PC-3 (cell line): ENCODE results near the gene ADGRD1. TPM values are rescaled to one million over a fixed set of nuclear protein-coding genes. Genes with fewer than 3 reads are reported as not detected.
"Not testable (repeated sequence)": the region's sequence is repeated elsewhere in the genome, so short reads cannot be mapped to it uniquely, and the experiment has no call there.

Source experiments
- ATAC-seq: fragments of 200-7000 bp; cut with Tn5 transposase; 2 replicates; pipeline ENCODE4 v1.9.1; 2020; ENCODE audit warnings: mild to moderate bottlenecking, moderate library complexity
- BruUV-seq: library from RNA; stranded (reverse); fragments of 400-500 nt; replicated peaks from 2 replicates; lab custom pipeline; 2021; lab: Mats Ljungman, UMichigan
- CTCF ChIA-PET: fragments of 300-600 bp; sonication (Branson Sonifier 250); formaldehyde crosslinking; loops from one replicate; lab custom pipeline; 2022; ENCODE audit warnings: antibody characterized with exemption; lab: Charles Lee
- POLR2A ChIA-PET: fragments of 300-600 bp; sonication (Branson Sonifier 250); formaldehyde crosslinking; loops from one replicate; lab custom pipeline; 2022; ENCODE audit warnings: antibody characterized with exemption; ENCODE audit not compliant: unreplicated experiment; lab: Charles Lee
- DNase-seq: peaks from one replicate; pipeline ENCODE4 v3.0.0-alpha.2; 2015
- H2AFZ ChIP-seq: fragments of 300-600 bp; sonication (generic); 2 replicates; pipeline ENCODE4 v1.6.0; 2016; ENCODE audit warnings: antibody characterized with exemption, low read length
- H3F3A ChIP-seq: fragments of 300-600 bp; sonication (generic); one replicate; pipeline ENCODE4 v1.6.0; 2017; ENCODE audit warnings: antibody characterized with exemption, low read length, control low read depth, mild to moderate bottlenecking; ENCODE audit not compliant: unreplicated experiment
- H3K27ac ChIP-seq: fragments of 300-600 bp; sonication (generic); 2 replicates; pipeline ENCODE4 v1.5.1; 2016; ENCODE audit warnings: mild to moderate bottlenecking, low read length
- H3K27me3 ChIP-seq: fragments of 300-600 bp; sonication (generic); 2 replicates; pipeline ENCODE4 v1.6.1; 2016; ENCODE audit warnings: low read length, mixed read lengths
- H3K36me3 ChIP-seq: fragments of 300-600 bp; sonication (generic); 2 replicates; pipeline ENCODE4 v1.6.1; 2016; ENCODE audit warnings: low read depth, mixed run types, low read length, mixed read lengths
- H3K4me1 ChIP-seq: fragments of 300-600 bp; sonication (generic); 2 replicates; pipeline ENCODE4 v1.5.1; 2016; ENCODE audit warnings: low read length; ENCODE audit not compliant: insufficient read depth
- H3K4me2 ChIP-seq: fragments of 300-600 bp; sonication (generic); 2 replicates; pipeline ENCODE4 v1.6.0; 2016; ENCODE audit warnings: low read length
- H3K4me3 ChIP-seq: fragments of 300-600 bp; sonication (generic); 2 replicates; pipeline ENCODE4 v1.5.1; 2016; ENCODE audit warnings: mild to moderate bottlenecking, low read length, mixed read lengths
- H3K79me2 ChIP-seq: fragments of 300-600 bp; sonication (generic); 2 replicates; pipeline ENCODE4 v1.6.1; 2017; ENCODE audit warnings: low read length, mixed read lengths
- H3K9ac ChIP-seq: fragments of 300-600 bp; sonication (generic); 2 replicates; pipeline ENCODE4 v1.6.0; 2016; ENCODE audit warnings: mild to moderate bottlenecking, low read length
- H3K9me2 ChIP-seq: fragments of 300-600 bp; sonication (generic); replicated peaks from 2 replicates; pipeline ENCODE4 v1.6.1; 2016; ENCODE audit warnings: mixed run types, low read length, mixed read lengths
- H3K9me3 ChIP-seq: fragments of 300-600 bp; sonication (generic); 2 replicates; pipeline ENCODE4 v1.6.1; 2016; ENCODE audit warnings: low read length, mixed read lengths
- H4K20me1 ChIP-seq: fragments of 300-600 bp; sonication (generic); 2 replicates; pipeline ENCODE4 v1.6.1; 2016; ENCODE audit warnings: low read length, mixed read lengths
- intact Hi-C: fragments of 100-400 bp; cut with micrococcal nuclease; formaldehyde crosslinking; loops from 2 replicates; pipeline ENCODE4 v1.9.0; 2023
- total RNA-seq: library from RNA; depleted of rRNA; stranded (reverse); fragments of >200 nt; gene quantifications from 2 replicates; pipeline ENCODE4 v1.2.3, GENCODE V29; 2014

ADGRD1 gene
- total RNA-seq, 1 experiment from 2014 or later: 0.18 TPM

DNA sequence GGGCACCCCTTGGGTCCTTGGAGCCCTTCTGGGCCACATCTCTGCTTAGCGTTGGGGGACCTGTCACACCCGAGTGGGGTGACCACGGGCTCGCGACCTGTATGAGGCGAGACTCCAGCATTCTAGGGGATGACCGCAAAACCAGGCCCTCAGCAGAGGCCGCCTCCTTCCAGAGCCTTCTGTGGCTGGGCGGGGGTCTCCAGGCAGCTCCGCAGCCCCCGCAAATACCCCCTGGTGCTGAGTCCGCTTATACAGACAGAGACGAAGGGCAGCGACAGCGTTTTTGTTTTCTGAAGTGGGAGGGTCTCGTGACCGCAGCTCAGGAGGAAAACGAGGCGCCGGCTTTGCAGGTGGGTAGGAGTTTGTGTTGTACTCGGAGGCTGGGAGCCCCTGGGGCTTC is 116.4 kb downstream of the ADGRD1 start:
- H3K9ac ChIP-seq, POLR2A ChIA-PET, ATAC-seq, H2AFZ ChIP-seq, H3F3A ChIP-seq, H3K4me1 ChIP-seq, CTCF ChIA-PET, intact Hi-C loops, H3K27ac ChIP-seq, H3K9me2 ChIP-seq, H3K4me2 ChIP-seq, H3K4me3 ChIP-seq, H3K79me2 ChIP-seq, H3K36me3 ChIP-seq, H3K9me3 ChIP-seq, H4K20me1 ChIP-seq, DNase-seq, BruUV-seq: not testable (repeated sequence)
- H3K27me3 ChIP-seq: peaks cover 53% of the 10 kb centered on the region

DNA sequence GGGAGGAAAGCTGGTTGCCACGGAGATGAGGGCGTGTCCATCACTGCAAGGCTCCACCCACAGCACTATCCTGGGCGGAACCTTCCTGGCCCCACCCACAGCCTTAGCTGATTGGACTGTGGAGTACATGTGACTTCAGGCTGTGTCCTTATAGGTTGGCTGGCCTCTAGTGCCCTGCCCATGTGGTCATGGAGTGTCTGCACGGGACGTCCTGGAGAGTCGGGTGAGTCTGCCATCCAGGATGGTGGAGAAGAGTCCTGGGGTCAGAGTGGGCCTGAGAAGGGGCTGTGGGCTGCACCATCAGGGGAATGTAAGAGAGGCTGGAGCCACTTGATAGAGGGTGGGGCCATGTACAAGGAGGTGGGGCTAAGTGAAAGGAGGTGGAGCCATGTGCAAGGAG is 117.0 kb downstream of the ADGRD1 start:
- H3K9ac ChIP-seq, H3K9me3 ChIP-seq, H2AFZ ChIP-seq, H3K79me2 ChIP-seq, H3K36me3 ChIP-seq, H3K4me3 ChIP-seq, ATAC-seq, DNase-seq, H4K20me1 ChIP-seq, H3K27ac ChIP-seq, H3F3A ChIP-seq, intact Hi-C loops, POLR2A ChIA-PET, H3K4me1 ChIP-seq, H3K4me2 ChIP-seq, CTCF ChIA-PET, H3K9me2 ChIP-seq, BruUV-seq: not testable (repeated sequence)
- peaks cover 53% of the 10 kb centered on the region for H3K27me3 ChIP-seq

DNA sequence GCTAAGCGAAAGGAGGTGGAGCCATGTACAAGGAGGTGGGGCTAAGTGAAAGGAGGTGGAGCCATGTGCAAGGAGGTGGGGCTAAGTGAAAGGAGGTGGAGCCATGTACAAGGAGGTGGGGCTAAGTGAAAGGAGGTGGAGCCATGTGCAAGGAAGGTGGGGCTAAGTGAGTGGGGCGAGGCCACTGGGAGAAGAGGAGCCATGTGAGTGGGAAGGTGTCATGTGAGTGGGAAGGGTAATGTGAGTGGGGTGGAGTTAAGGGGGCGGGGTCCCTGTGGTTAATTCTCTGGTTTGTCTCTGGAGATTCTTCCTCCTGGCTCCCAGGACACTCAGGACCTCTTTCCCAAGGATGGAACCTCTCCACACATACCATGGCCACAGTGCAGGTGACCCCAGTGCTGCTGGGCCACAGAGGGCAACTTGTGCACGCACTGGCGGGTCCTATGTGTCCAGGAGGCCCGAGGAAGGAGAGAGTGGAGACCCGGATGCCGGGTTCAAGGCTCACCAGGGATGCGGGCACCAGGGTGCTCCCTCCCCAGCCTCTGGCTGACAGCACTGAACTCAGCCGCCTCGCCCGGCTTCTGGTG is 117.6 kb downstream of the ADGRD1 start:
- CTCF ChIA-PET, H2AFZ ChIP-seq, H3K27ac ChIP-seq, DNase-seq, H3K4me2 ChIP-seq, BruUV-seq, H4K20me1 ChIP-seq, H3K4me1 ChIP-seq, H3K9me2 ChIP-seq, intact Hi-C loops, H3K9me3 ChIP-seq, ATAC-seq, POLR2A ChIA-PET, H3K36me3 ChIP-seq, H3F3A ChIP-seq, H3K79me2 ChIP-seq, H3K9ac ChIP-seq, H3K4me3 ChIP-seq: not testable (repeated sequence)
- peaks cover 53% of the 10 kb centered on the region for H3K27me3 ChIP-seq

DNA sequence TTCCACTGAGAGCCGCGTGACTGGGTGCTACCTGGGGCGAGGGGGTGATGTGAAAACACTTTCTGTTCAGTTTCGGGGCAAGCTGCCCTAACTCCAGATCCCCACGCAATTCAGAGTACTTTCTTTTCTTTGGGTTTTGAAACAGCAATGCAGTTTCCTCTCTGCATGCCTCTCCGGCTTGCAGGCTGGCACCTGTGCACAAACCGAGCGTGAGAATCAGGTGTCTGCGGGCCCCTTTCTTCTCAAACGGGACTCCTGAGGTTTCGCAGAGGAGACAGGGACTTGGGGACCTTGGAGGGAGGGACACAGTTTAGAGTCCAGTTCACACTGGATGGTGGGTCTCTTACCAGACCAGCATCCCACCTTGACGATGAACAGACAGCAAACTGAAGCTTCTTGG is 118.2 kb downstream of the ADGRD1 start:
- H3K9ac ChIP-seq, intact Hi-C loops, H3K4me1 ChIP-seq, CTCF ChIA-PET, H3K79me2 ChIP-seq, H3K27ac ChIP-seq, POLR2A ChIA-PET, H4K20me1 ChIP-seq, BruUV-seq, H3K4me2 ChIP-seq, H3K4me3 ChIP-seq, ATAC-seq, H3F3A ChIP-seq, H3K36me3 ChIP-seq, DNase-seq, H3K9me3 ChIP-seq, H2AFZ ChIP-seq, H3K9me2 ChIP-seq: not testable (repeated sequence)
- peaks cover 53% of the 10 kb centered on the region for H3K27me3 ChIP-seq
